ENCODE data around the gene GABBR2.

GABBR2 gene

GRCh38 chr9:98481676-98482075 is 227.1 kb downstream of the GABBR2 start:
- no peak for TF ChIP-seq YY1 (IDR thresholded peaks at IDR 0.05; ENCODE audit: low read depth)
- no peak for TF ChIP-seq REST (IDR thresholded peaks at IDR 0.05; ENCODE audit: low read depth)
- TF ChIP-seq CREB1 (IDR thresholded peaks at IDR 0.05; ENCODE audit: low read depth), result no peak

GRCh38 chr9:98479967-98480847 is 228.5 kb downstream of the GABBR2 start:
- TF ChIP-seq FOXM1 (IDR thresholded peaks at IDR 0.05; ENCODE audit: borderline replicate concordance, low read depth) (no peak), NFIC (IDR thresholded peaks at IDR 0.05) (no peak), CREB1 (IDR thresholded peaks at IDR 0.05; ENCODE audit: low read depth) (no peak), MAX (IDR thresholded peaks at IDR 0.05) (no peak), EGR1 (IDR thresholded peaks at IDR 0.05) (no peak), RAD21 (IDR thresholded peaks at IDR 0.05; ENCODE audit: low read depth) (no peak), REST (IDR thresholded peaks at IDR 0.05; ENCODE audit: low read depth) (no peak)

GRCh38 chr9:98479449-98479848 is 229.3 kb downstream of the GABBR2 start:
- TF ChIP-seq YY1 (IDR thresholded peaks at IDR 0.05; ENCODE audit: low read depth) (no peak), TCF12 (IDR thresholded peaks at IDR 0.05; ENCODE audit: low read depth) (no peak), ZBTB7A (IDR thresholded peaks at IDR 0.05; ENCODE audit: low read depth) (no peak), NFIC (IDR thresholded peaks at IDR 0.05) (no peak), USF1 (IDR thresholded peaks at IDR 0.05) (no peak), EGR1 (IDR thresholded peaks at IDR 0.05) (no peak), EP300 (IDR thresholded peaks at IDR 0.05; ENCODE audit: borderline replicate concordance) (no peak), TAF1 (IDR thresholded peaks at IDR 0.05; ENCODE audit: low read depth) (no peak), CREB1 (IDR thresholded peaks at IDR 0.05; ENCODE audit: low read depth) (no peak), REST (IDR thresholded peaks at IDR 0.05; ENCODE audit: low read depth) (no peak), RAD21 (IDR thresholded peaks at IDR 0.05; ENCODE audit: low read depth) (no peak), FOXM1 (IDR thresholded peaks at IDR 0.05; ENCODE audit: borderline replicate concordance, low read depth) (no peak), TEAD4 (IDR thresholded peaks at IDR 0.05) (no peak), MAX (IDR thresholded peaks at IDR 0.05) (no peak)

GRCh38 chr9:98477884-98478283 is 230.9 kb downstream of the GABBR2 start:
- TF ChIP-seq CREB1 (IDR thresholded peaks at IDR 0.05; ENCODE audit: low read depth), result no peak
- TF ChIP-seq EP300 (IDR thresholded peaks at IDR 0.05; ENCODE audit: borderline replicate concordance), result no peak
- TF ChIP-seq EGR1 (IDR thresholded peaks at IDR 0.05), result no peak
- TF ChIP-seq REST (IDR thresholded peaks at IDR 0.05; ENCODE audit: low read depth), result no peak
- no peak for TF ChIP-seq CEBPB (IDR thresholded peaks at IDR 0.05)
